ENCODE data around the gene ARMC9.

The ARMC9 gene

GRCh38 chr2:231277962-231278361 is 79.5 kb downstream of the ARMC9 start:
- Histone ChIP-seq H3K9ac (no peak overlapping the region), H3K4me3 (IDR thresholded peaks at IDR 0.05; ENCODE audit: insufficient read depth, low read depth, low read length) (no peak overlapping the region), H2AFZ (ENCODE audit: low read depth) (no peak overlapping the region), H3K36me3 (ENCODE audit: insufficient read depth) (no peaks in the 10 kb centered on the region), H3K27me3 (ENCODE audit: insufficient read depth, low read depth) (no peaks in the 10 kb centered on the region), H4K20me1 (ENCODE audit: insufficient read depth) (no peaks in the 10 kb centered on the region), H3K4me1 (ENCODE audit: low read depth, poor library complexity, severe bottlenecking) (no peaks in the 10 kb centered on the region), H3K4me2 (no peak overlapping the region), H3K27ac (no peak overlapping the region), H3K79me2 (ENCODE audit: insufficient read depth, low read depth) (no peaks in the 10 kb centered on the region)
- TF ChIP-seq CTCF (conservative IDR thresholded peaks at IDR 0.05; ENCODE audit: low read depth, low read length): no peak

- H3K4me2 ChIP-seq: no peak overlapping the region
- no peaks in the 10 kb centered on the region for H3K79me2 ChIP-seq (ENCODE audit: insufficient read depth, low read depth)
- H3K4me3 ChIP-seq (IDR thresholded peaks at IDR 0.05; ENCODE audit: insufficient read depth, low read depth, low read length): no peak overlapping the region
- H3K36me3 ChIP-seq (ENCODE audit: insufficient read depth): no peaks in the 10 kb centered on the region
- H2AFZ ChIP-seq (ENCODE audit: low read depth): no peak overlapping the region
- no peaks in the 10 kb centered on the region for H3K4me1 ChIP-seq (ENCODE audit: low read depth, poor library complexity, severe bottlenecking)
- no peak overlapping the region for H3K9ac ChIP-seq
- TF ChIP-seq CTCF (conservative IDR thresholded peaks at IDR 0.05; ENCODE audit: low read depth, low read length): no peak
- no peaks in the 10 kb centered on the region for H4K20me1 ChIP-seq (ENCODE audit: insufficient read depth)
- no peaks in the 10 kb centered on the region for H3K27me3 ChIP-seq (ENCODE audit: insufficient read depth, low read depth)
- no peak overlapping the region for H3K27ac ChIP-seq
Observed at GRCh38 chr2:231278868-231279267, 80.4 kb downstream of the ARMC9 start.

- Histone ChIP-seq H3K4me3 (IDR thresholded peaks at IDR 0.05; ENCODE audit: insufficient read depth, low read depth, low read length) (no peak overlapping the region), H3K9ac (no peak overlapping the region), H3K27me3 (ENCODE audit: insufficient read depth, low read depth) (no peaks in the 10 kb centered on the region), H4K20me1 (ENCODE audit: insufficient read depth) (no peaks in the 10 kb centered on the region), H2AFZ (ENCODE audit: low read depth) (no peak overlapping the region), H3K27ac (no peak overlapping the region), H3K79me2 (ENCODE audit: insufficient read depth, low read depth) (no peaks in the 10 kb centered on the region), H3K4me2 (no peak overlapping the region), H3K4me1 (ENCODE audit: low read depth, poor library complexity, severe bottlenecking) (no peaks in the 10 kb centered on the region), H3K36me3 (ENCODE audit: insufficient read depth) (no peaks in the 10 kb centered on the region)
- no peak for TF ChIP-seq CTCF (conservative IDR thresholded peaks at IDR 0.05; ENCODE audit: low read depth, low read length)
Observed at GRCh38 chr2:231280846-231281245, 82.4 kb downstream of the ARMC9 start.

- no peak overlapping the region for H3K4me2 ChIP-seq
- H2AFZ ChIP-seq (ENCODE audit: low read depth): no peak overlapping the region
- H3K4me1 ChIP-seq (ENCODE audit: low read depth, poor library complexity, severe bottlenecking): no peaks in the 10 kb centered on the region
- no peaks in the 10 kb centered on the region for H4K20me1 ChIP-seq (ENCODE audit: insufficient read depth)
- H3K36me3 ChIP-seq (ENCODE audit: insufficient read depth): no peaks in the 10 kb centered on the region
- H3K9ac ChIP-seq: no peak overlapping the region
- H3K27ac ChIP-seq: no peak overlapping the region
- no peak for TF ChIP-seq CTCF (conservative IDR thresholded peaks at IDR 0.05; ENCODE audit: low read depth, low read length)
- H3K79me2 ChIP-seq (ENCODE audit: insufficient read depth, low read depth): no peaks in the 10 kb centered on the region
- H3K4me3 ChIP-seq (IDR thresholded peaks at IDR 0.05; ENCODE audit: insufficient read depth, low read depth, low read length): no peak overlapping the region
- no peaks in the 10 kb centered on the region for H3K27me3 ChIP-seq (ENCODE audit: insufficient read depth, low read depth)
Observed at GRCh38 chr2:231284296-231284695, 85.9 kb downstream of the ARMC9 start.

- Histone ChIP-seq H3K79me2 (ENCODE audit: insufficient read depth, low read depth) (no peaks in the 10 kb centered on the region), H3K9ac (no peak overlapping the region), H3K4me2 (no peak overlapping the region), H3K4me1 (ENCODE audit: low read depth, poor library complexity, severe bottlenecking) (no peaks in the 10 kb centered on the region), H4K20me1 (ENCODE audit: insufficient read depth) (no peaks in the 10 kb centered on the region), H3K27ac (no peak overlapping the region), H3K27me3 (ENCODE audit: insufficient read depth, low read depth) (no peaks in the 10 kb centered on the region), H2AFZ (ENCODE audit: low read depth) (no peak overlapping the region), H3K36me3 (ENCODE audit: insufficient read depth) (no peaks in the 10 kb centered on the region), H3K4me3 (IDR thresholded peaks at IDR 0.05; ENCODE audit: insufficient read depth, low read depth, low read length) (no peak overlapping the region)
- no peak for TF ChIP-seq CTCF (conservative IDR thresholded peaks at IDR 0.05; ENCODE audit: low read depth, low read length)
Observed at GRCh38 chr2:231286964-231287363, 88.5 kb downstream of the ARMC9 start.
